NCI-H2196 (cell line): ENCODE data around the gene COL6A5.

Experiments used
- DNase-seq: peaks from one replicate; lab custom pipeline; 2025; ENCODE audit not compliant: unreplicated experiment; lab: John Stamatoyannopoulos, UW

Gene COL6A5

GRCh38 chr3:130514681-130515080 is 169.2 kb downstream of the COL6A5 start:
- DNase-seq = no peak

- DNase-seq = no peak
Measured at GRCh38 chr3:130515755-130516154, 170.3 kb downstream of the COL6A5 start.

GRCh38 chr3:130516645-130517512 is 171.4 kb downstream of the COL6A5 start, which contains the start of gene COL6A6:
Gene COL6A6, plus strand, starts transcription at chr3:130517177. Its CDS starts 43,188 bp downstream, at chr3:130560365.
- DNase-seq = no peak

- no peak for DNase-seq
Measured at GRCh38 chr3:130517602-130518001, 172.1 kb downstream of the COL6A5 start.

- DNase-seq = no peak
Measured at GRCh38 chr3:130519754-130520153, 174.3 kb downstream of the COL6A5 start.

- no peak for DNase-seq
Measured at GRCh38 chr3:130522399-130522798, 176.9 kb downstream of the COL6A5 start.

- DNase-seq = no peak
Measured at GRCh38 chr3:130527426-130527825, 182.0 kb downstream of the COL6A5 start.

GRCh38 chr3:130528120-130528519 is 182.6 kb downstream of the COL6A5 start:
- no peak for DNase-seq

- peak; percentile 57 for DNase-seq
Measured at GRCh38 chr3:130529486-130530215, 184.2 kb downstream of the COL6A5 start.

GRCh38 chr3:130533247-130533646 is 187.8 kb downstream of the COL6A5 start:
- no peak for DNase-seq
